Left ventricle myocardium inferior (tissue), 1 donor: ENCODE data around the gene SIX3. TPM values are rescaled to one million over a fixed set of nuclear protein-coding genes. Genes with fewer than 3 reads are reported as not detected.
A peak's percentile ranks its signal among the peaks of the same experiment; 100 is the strongest.

Experiments
- DNase-seq: peaks from one replicate; pipeline ENCODE4 v3.0.0-alpha.2; 2020
- H3K27ac ChIP-seq: fragments of 200-600 bp; replicated peaks from 2 replicates; pipeline ENCODE4 v1.8.0; 2021
- H3K27me3 ChIP-seq: fragments of 200-600 bp; 2 replicates; pipeline ENCODE4 v1.8.0; 2021; ENCODE audit warnings: low read depth
- H3K36me3 ChIP-seq: fragments of 200-600 bp; 2 replicates; pipeline ENCODE4 v1.8.0; 2021
- H3K4me1 ChIP-seq: fragments of 200-600 bp; 2 replicates; pipeline ENCODE4 v1.8.0; 2021
- H3K4me3 ChIP-seq: fragments of 200-600 bp; 2 replicates; pipeline ENCODE4 v1.8.0; 2021; ENCODE audit warnings: mild to moderate bottlenecking, moderate library complexity
- H3K9me3 ChIP-seq: fragments of 200-600 bp; replicated peaks from 2 replicates; pipeline ENCODE4 v1.8.0; 2021
- intact Hi-C: fragments of 100-400 bp; cut with micrococcal nuclease; formaldehyde crosslinking; loops from one replicate; pipeline ENCODE4 v1.11.0; 2022
- total RNA-seq: library from RNA; stranded (reverse); fragmentation: NEBNext Ultra II Directional; extraction: Animal tissue kit (Norgen Biotek cat#: 25700); gene quantifications from one replicate; pipeline ENCODE4 v1.2.1, GENCODE V29; 2021
- TF ChIP-seq, protein P1 (sequence below): fragments of 200-600 bp; IDR thresholded peaks from 2 replicates; pipeline ENCODE4 v1.8.0; 2021; ENCODE audit warnings: antibody characterized with exemption, mild to moderate bottlenecking, borderline replicate concordance
- donor health status: DM: no; HTN: yes; CAD: no; lungs with severe emphysema.

Gene SIX3
- total RNA-seq, 1 donor from 2014 or later, result not detected

DNA sequence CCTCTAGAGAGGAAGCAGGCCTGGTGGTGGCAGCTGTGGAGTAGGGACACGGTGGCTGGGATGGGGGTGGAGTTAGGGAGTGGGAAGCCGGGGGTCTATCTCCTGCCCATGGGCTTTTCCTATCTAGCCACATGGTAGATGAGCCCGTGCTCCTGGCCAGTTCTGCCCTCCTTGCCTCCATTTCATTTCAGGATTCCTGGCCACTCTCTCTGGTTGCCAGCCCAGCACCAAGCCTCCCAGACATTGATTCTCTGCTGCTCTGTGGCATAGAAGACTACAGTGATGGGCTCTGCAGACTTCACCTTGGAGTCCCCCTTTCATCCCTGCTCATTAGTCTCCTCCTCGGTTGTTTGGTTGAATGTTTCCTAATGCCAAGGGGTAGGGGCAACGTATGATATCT is 19.4 kb downstream of the SIX3 start:
- Histone ChIP-seq H3K4me3 (no peak overlapping the region), H3K27ac (no peak overlapping the region), H3K36me3 (no peaks in the 10 kb centered on the region), H3K9me3 (no peaks in the 10 kb centered on the region), H3K27me3 (peaks cover 100% of the 10 kb centered on the region), H3K4me1 (peaks cover under 1% of the 10 kb centered on the region)
- intact Hi-C loops, result no loop called here
- TF ChIP-seq, protein P1, sequence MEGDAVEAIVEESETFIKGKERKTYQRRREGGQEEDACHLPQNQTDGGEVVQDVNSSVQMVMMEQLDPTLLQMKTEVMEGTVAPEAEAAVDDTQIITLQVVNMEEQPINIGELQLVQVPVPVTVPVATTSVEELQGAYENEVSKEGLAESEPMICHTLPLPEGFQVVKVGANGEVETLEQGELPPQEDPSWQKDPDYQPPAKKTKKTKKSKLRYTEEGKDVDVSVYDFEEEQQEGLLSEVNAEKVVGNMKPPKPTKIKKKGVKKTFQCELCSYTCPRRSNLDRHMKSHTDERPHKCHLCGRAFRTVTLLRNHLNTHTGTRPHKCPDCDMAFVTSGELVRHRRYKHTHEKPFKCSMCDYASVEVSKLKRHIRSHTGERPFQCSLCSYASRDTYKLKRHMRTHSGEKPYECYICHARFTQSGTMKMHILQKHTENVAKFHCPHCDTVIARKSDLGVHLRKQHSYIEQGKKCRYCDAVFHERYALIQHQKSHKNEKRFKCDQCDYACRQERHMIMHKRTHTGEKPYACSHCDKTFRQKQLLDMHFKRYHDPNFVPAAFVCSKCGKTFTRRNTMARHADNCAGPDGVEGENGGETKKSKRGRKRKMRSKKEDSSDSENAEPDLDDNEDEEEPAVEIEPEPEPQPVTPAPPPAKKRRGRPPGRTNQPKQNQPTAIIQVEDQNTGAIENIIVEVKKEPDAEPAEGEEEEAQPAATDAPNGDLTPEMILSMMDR, result no peak
- DNase-seq, result no peak

DNA sequence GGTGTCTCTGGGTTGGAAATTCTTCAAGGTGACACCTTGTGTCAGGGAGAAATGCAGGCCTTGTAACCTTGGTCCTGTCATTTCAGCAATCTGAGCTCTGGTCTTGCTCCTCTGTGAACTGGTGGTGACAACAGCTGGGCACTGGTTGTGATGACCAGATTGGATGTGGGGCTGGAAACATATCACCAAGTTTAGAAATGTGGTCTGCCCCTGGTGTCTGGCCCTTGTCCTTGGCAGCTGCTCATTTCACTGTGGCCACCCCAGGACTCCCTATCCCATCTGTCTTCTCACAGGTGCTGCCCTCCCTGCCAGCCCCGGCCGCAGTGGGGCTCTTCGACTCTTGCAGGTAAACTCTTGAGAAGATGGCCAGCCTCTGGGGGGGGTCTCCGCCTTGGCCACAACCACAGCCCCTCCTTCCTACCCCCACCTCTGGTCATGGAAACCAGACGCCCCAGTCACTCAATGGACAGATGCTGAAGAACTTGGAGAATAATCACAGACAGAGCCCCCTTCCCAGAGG is 20.7 kb downstream of the SIX3 start:
- Histone ChIP-seq H3K9me3 (no peaks in the 10 kb centered on the region), H3K27ac (no peak overlapping the region), H3K4me1 (no peaks in the 10 kb centered on the region), H3K36me3 (no peaks in the 10 kb centered on the region), H3K27me3 (peaks cover 100% of the 10 kb centered on the region), H3K4me3 (no peak overlapping the region)
- no peak for DNase-seq
- TF ChIP-seq, protein P1, result no peak
- intact Hi-C loops, result no loop called here

DNA sequence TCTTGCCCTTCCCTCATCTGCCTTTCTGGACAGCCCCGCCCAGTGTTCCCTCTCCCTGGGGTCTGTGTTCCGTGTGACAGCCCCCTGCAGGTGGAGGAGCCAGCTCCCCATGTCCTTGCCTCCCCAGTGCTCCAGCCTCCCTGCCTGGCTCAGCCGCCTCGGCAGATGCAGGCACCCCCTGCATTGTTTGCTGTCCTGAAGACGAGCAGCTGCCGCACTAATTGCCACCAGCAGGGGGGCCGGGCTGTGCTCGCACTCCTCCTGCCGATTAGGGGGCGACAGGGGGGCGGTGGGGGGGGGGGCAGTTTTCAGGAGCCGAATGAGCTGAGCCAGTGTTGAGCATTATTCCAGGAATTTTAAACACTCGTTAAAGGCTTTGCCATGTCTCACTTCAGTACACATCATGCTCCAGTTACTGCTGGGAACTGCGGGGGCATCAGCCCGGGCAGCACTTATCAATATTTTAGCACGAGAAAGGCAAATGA is 23.3 kb downstream of the SIX3 start:
- no peak for DNase-seq
- peaks cover 91% of the 10 kb centered on the region for H3K27me3 ChIP-seq
- H3K4me1 ChIP-seq, result no peaks in the 10 kb centered on the region
- H3K27ac ChIP-seq, result no peak overlapping the region
- H3K36me3 ChIP-seq, result no peaks in the 10 kb centered on the region
- no peak overlapping the region for H3K4me3 ChIP-seq
- intact Hi-C loops, result no loop called here
- TF ChIP-seq, protein P1, result peak; percentile 33
- no peaks in the 10 kb centered on the region for H3K9me3 ChIP-seq

DNA sequence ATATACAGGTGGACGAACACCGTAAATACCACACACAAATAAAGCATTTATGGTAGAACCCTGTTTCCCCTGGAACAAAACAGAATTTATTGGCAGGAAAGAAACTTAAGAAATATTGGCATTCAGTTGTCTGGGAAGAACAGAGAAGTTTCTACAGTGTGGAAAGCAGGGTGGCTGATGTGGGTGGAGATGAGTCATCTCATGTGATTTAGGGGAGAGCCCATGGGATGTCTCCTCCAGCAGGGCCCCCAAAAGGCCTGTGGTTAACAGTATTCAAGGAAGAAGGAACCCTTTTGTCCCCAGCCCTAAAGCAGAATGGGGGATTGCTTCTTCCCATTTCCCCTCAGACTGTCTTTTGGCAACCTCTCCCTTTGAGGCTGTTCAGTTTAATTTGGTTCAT is 24.2 kb downstream of the SIX3 start:
- no peak for DNase-seq
- TF ChIP-seq, protein P1, result no peak
- Histone ChIP-seq H3K27ac (no peak overlapping the region), H3K9me3 (no peaks in the 10 kb centered on the region), H3K4me3 (no peak overlapping the region), H3K4me1 (no peaks in the 10 kb centered on the region), H3K36me3 (no peaks in the 10 kb centered on the region), H3K27me3 (peaks cover 90% of the 10 kb centered on the region)
- intact Hi-C loops, result no loop called here

DNA sequence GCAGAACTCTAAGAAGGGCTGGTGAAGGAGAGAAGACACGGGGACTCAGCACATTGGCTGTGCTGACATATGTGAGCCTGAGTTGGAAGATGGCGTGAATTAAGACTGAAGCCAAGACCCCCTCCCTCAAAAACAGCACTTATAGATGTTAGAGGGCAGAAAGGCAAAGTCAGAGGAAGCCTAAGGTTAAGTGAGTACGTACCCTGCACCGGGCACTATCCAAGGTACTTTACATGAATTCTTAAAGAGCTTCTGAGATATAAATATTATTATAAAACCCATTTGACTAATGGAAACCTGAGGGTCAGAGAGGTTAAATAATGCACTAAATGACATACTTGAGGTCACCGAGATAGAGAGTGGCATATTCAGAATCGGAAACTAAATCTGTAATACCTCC is 25.6 kb downstream of the SIX3 start:
- DNase-seq, result no peak
- Histone ChIP-seq H3K36me3 (no peaks in the 10 kb centered on the region), H3K27ac (no peak overlapping the region), H3K27me3 (peaks cover 90% of the 10 kb centered on the region), H3K9me3 (no peaks in the 10 kb centered on the region), H3K4me3 (no peak overlapping the region), H3K4me1 (no peaks in the 10 kb centered on the region)
- TF ChIP-seq, protein P1, result no peak
- intact Hi-C loops, result no loop called here
